HG03442 (cell line): Measurements from ENCODE around the gene HECW1.

Experiments used
- ATAC-seq: cut with Tn5 transposase; IDR thresholded peaks from one replicate; pipeline ENCODE4 v1.9.1; 2021; ENCODE audit warnings: mild to moderate bottlenecking, moderate library complexity; ENCODE audit not compliant: unreplicated experiment

HECW1 gene

DNA sequence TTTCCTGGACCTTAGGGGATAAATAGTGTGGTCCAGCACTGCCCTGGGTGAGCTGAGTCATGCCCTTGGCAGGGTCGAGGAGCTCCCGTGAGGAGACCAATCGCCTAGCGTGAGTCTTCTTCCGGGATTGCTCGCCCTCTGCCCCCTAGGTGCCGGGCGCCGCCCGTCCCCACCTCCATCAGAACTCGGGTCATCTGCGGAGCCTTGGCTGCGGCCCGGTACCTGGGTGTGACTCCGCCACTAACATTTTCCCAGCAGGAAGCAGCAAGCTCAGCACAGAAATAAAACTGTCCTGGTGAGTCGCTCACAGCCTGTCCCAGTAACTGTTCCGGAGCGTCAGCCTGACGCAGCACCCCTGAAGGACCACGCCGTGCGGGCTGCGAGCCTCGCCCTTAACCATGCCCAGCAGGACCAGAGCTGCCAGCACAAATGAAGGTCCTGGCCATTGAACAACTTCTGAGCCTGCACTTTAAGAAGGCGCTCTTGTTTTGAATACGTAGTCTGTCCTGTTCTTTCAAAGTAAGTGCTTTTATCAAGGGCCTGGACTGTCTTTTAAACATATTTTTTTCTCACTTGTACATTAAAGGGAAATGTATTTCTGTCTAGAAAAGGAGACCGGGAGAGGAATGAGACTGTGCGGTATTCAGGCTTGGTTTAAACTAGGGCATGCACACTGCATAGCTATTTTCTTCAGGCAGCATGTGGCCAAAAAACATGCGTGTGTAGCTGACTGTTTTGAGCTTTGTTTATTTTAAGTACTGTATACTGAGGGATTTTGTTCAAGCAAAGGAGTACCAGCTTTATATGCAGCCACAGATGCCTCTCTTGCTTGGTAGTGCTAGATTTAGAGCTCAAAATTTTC is 136.7 kb downstream of the HECW1 start:
- ATAC-seq: no peak

DNA sequence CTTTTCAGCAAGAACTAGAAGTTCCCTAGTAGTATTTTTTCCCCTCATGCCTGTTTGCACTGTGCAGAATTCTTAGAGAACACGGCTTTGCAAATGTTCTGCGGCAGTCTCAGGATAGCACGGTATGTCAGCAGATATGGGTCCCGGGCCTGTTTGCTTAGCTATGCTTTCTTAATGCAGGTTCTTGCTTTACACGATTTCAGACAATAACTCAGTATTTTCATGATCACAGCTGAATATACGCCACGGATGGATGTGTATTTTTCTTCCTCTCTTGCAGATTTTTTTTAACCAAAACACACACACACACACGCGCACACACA is 137.3 kb downstream of the HECW1 start:
- no peak for ATAC-seq

DNA sequence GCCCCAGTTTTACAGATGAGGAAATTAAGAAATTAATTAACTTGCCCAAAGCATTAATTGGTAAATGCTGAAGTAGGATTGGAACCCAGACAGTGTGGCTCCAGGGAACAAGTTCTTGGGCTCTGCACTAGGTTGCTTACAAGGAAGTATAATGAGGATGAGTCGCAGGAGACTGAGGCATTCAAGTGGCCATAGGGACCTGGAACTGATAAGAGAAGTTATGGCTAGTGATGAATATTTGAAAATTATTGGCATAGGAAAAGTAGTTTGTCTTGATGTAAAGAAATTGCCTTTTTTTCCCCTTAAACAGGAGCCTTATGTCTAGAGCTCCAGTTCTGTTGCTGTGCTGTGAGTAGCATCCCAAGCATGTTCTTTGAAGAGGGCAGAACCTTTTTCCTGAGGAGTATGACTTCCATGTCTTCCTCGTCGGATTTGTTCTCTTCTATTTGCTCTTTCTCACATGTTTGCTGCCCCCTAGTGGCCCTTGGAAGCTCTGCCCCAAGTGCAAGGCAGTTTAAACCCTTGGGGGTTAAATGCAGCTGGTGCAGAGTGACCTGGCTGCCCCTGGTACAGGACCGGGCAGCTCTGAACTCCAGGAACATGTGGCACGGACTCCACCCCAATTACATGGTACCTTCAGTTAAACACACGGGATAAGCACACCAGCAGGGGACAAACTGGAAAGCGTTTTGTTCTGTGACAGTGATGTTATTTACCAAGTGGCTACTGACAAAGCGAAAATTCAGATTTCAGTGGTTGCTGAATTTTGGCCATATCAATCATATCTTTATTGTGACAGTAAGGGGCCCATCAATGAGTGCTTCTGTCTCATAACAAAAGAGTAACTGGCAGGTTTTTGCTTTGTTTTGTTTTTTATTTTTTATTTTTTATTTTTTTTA is 148.8 kb downstream of the HECW1 start:
- ATAC-seq: peak; percentile 76

DNA sequence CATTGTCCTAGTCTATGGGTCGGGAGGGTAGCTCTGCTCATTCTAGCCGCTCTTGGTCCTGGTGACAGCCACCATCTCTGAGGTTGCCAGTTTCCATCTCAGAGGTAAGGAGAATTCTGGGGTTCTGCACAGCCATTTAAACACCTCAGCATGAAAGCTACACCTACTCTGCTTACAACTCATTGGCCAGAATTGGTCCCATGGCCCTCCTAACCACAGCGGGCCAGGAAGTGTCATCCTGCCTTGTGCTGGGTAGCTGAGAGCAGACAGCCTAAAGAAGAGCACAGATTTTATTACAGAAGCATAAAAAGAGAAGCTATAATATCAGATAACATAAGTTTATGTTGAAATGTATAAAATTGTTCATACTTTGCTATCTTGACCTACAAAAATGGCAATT is 152.7 kb downstream of the HECW1 start:
- ATAC-seq: no peak

DNA sequence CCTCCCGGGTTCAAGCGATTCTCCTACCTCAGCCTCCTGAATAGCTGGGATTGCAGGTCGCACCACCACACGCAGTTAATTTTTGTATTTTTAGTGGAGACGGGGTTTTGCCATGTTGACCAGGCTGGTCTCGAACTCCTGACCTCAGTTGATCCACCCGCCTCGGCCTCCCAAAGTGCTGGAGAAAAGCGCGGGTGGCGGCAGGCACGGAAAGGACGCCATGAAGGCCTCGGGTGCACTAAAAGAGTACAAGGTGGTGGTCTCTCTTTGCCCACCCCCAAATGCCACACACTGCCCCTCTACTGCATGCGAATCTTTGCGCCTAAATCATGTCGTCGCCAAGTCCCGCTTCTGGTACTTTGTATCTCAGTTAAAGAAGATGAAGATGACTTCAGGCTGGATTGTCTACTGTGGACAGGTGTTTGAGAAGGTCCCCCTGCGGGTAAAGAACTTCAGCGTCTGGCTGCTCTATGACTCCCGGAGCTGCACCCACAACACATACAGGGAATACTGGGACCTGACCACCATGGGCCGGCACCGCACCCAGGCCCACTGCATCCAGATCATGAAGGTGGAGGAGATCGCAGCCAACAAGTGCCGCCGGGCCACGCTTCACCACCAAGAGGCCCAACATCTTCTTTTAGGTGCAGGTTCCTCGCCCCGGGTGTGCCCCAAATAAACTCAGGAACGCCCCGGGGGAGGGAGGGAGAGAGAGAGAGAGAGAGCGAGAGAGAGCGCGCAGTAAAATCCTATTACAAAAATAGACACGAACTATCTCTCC is 161.7 kb downstream of the HECW1 start:
- ATAC-seq: no peak

DNA sequence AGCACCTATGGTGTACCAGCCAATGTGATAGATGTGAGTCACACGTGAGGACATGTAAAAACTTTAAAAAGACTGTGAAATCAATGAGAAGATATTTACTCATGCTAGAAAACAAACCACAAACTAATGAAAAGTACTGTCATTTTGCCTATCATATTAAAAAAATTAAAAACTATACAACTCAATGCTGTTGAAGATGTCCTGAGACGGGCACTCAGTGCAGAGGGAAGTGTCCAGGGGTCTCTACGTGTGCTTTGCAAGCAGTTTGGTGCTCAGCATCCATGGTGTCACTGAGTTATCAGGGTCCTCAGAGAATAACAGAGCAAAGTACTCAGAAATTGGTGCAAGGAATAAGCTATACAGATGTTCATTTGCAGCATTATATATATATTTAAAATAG is 162.3 kb downstream of the HECW1 start:
- ATAC-seq: no peak

DNA sequence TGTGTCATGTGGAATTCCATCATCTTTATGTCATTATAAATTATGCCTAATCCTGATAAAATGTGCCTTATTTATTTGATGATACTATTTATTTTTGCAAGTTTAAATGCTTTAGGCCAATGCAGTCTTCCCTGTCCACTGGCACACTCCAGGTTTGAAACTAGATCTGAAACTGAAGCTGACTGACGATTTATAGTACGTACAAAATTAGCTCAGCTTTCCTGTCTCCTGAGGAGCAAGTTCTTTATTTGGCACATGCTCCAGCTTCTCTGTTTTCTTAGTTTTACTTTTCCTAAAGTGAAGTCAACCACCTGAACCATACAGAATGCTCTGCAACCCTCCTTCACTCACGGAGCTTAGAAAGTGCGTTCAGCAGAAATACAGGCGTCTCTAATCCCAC is 164.1 kb downstream of the HECW1 start:
- no peak for ATAC-seq

DNA sequence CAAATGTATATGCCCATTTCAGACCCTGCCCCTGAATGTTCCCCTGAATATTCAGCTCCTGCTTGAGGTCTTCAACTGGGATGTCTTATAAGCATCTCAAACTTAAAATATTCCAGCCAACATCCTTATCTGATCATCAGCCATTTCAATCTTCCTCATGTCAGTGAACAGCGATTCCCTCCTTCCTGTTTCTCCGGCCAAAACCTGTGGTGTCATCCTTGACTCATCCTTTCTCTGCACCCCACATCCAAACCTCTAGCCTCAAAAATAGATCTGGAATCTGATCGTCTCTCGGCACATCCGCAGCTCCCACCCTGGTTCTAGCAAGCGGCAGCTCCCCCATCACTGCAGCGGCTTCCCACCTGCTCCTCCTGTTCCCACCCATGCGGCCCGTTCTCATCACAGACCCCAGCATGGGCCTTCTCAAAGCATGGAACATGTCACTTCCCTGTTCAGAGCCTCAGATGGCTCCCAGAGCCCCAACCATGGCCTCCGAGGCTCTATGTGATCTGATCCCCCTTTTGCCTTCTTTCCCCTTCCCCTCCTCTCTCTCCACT is 165.7 kb downstream of the HECW1 start:
- no peak for ATAC-seq

DNA sequence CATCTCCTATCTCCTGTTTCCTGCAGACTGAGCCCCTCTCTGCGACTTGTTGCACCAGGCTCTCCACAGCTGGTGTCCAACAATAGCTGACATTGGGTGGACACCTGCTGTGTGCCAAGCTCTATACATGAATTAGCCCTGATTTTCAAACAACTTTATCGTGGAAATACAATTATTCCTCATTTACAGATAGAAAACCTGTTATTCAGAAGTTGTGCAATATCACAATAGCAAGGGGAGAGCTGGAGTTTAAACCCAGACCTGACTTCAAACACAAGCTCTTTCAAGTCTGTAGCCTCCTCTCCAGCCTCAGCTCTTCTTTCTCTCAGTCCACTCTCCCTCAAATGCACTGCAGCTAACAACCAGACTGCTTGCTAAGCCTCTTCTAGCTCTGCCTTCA is 168.8 kb downstream of the HECW1 start:
- no peak for ATAC-seq

DNA sequence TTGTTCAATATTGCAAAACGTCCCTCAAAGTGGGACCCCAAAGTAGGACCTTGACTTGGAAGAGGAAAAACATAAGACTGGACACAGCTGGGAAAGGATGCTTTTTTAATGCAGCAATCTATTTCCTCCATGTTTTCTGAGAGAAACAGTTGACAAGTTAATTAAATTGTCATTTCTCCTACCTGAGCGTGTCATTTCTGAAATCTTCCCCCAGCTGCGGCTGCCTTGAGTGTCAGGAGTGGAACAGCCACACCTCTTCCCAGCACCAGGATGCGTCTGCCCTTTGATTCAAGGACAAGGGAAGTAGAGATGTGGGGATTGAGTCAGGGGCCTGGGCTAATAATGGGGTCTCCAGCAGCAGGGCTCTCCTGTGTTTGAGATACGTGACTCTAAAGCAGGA is 171.3 kb downstream of the HECW1 start:
- ATAC-seq: no peak

DNA sequence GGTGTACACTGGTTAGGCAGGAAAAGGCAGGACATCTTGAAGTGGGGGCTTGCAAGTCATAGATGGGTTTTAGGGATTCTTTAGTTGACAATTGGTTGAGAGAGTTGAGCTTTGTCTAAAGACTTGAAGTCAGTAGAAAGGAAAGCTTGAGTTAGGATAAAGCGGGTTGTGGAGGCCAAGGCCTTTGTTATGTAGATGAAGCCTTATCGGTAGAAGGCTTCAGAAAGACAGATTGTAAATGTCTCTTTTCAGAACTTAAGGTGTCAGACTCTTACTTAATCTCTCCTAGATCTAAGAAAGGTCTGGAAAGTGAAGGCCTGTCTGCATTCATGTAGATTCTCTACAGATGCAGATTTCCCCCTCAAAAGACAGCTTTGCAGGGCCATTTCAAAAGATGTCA is 177.4 kb downstream of the HECW1 start:
- ATAC-seq: no peak

DNA sequence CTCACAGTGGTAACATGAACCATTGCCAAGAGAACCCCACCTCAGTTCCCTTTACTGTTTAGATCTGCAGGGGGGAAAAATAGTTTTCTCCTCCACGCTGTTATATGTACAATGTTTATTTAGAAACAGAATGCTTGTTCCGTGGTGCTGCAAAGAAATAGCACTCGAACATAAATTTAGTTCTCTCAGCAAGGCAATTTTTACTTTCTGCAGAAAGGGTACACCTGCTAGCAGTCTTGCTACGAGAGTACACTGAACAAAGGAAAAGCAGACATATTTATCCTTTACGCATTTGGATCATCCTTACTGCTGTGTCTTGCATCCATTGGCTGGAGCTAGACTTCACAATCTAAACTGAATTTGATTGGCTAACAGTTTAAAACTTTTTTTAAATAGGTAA is 178.5 kb downstream of the HECW1 start:
- ATAC-seq: no peak

DNA sequence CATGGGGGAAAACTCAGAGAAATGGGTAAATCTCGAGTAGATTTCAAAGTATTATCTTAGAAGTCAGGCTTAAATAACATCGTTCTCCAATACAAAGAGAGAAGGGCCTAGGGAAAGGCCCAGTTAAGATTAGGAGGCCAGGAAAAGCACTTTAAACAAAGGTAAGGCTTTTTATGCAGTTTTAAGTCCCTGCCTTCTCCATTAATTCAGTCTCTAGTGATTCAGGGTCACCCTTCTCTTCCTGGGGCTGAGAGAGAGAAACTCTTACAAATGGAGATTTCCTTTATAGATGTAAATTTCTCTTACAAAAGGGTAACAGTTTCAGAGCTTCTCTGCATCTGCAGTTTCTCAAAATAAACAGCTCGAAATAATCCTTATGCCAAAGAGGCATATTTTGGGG is 179.3 kb downstream of the HECW1 start:
- no peak for ATAC-seq

DNA sequence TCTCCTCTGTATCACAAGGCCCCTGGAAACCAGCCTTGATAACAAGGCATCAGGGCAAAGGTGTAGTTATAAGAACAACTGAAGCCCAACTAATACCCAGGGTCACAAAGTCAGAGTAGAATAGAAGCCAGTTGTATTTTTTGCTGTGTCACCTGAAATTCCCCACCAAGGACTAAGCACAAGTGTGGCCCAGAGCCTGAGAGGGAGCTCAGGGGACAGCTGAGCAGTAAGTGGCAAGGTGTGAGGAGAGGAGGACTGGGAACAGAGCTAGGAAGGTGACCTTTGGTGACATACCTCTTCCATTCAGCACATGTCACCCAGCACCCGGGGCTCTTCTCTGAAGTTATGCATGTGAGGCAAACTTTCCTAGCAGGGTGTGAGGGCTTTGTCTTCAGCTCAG is 179.9 kb downstream of the HECW1 start:
- no peak for ATAC-seq

DNA sequence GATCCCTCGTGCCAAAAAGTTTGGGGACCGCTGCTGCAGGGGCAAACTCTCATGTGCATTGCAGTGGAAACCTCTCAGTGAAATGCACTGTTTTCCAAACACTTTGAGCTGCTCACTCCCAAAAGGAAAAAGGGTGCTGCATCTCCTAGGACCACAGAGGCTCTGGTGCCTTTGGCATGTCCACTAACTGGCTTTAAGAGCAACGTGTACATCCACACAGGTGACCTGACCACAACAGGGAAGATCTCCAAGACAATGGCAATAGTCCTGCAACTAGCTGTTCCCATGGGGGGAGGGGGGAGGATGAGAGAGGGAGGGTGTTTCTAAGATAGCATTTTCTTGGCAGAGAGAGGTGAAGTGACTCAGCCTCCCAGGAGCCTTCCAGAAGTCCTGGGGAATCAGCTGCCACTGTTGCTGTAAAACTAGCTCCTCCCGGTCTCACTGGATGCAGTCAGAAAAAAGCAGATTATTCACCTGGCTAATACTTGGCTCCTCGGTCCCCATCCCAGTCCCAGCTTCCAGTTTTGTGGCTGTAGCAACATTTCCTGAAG is 181.7 kb downstream of the HECW1 start:
- no peak for ATAC-seq

DNA sequence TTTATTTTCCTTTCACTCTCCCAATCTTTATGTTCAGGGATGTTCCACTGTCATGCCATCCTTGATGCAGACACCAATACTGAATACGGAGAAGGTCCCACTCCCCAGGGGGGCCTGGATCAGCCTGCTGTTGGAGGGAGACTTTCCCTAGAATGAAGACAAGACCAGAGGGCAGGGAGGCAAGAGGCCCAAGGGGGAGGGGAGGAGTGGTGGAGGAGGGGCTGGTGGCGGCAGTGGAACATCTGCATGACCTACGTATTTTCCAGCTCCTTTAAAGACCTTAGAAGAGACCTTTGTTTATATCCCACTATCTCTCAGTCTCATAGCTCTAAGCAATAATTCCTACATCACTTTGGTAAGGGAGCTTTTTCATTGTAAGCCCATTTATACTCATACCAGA is 183.0 kb downstream of the HECW1 start:
- ATAC-seq: no peak

DNA sequence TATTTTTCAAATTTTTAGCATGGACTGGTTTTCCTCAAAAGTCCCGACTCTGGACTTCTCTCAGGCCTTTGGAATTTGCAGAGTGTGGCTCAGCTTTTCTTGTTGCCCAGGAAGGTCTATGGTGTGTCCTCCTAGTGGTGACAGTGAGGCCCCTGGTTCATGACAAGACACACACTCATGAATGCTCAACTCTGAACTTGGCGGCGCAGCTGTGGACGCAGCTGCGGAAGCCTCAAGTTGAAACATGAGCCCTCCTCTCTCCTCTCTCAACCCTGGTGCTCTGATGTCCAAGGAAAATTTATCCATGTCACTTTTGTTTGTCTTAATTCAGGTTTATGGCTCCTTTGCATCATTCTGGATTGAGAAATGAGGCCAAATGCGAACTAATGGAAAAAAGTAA is 183.9 kb downstream of the HECW1 start:
- no peak for ATAC-seq

DNA sequence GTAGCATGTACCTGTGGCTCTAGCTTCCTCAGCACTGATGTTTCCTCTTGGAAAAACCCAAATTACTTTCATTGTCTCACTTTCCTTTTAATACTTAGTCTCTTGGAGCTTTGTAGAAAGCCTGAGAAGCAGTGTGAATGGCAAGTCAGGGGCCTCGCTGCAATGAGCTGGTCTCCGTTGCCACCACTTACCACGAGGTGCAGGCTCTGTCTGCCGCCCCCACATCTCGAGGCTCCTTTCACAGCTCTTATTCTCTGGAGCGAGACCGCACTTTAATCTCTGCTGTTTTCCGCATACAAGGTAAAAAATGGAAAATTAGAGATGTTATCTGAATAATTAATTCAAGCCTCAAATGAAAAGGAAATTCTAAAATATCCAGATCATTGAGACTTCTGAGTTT is 186.2 kb downstream of the HECW1 start:
- no peak for ATAC-seq

DNA sequence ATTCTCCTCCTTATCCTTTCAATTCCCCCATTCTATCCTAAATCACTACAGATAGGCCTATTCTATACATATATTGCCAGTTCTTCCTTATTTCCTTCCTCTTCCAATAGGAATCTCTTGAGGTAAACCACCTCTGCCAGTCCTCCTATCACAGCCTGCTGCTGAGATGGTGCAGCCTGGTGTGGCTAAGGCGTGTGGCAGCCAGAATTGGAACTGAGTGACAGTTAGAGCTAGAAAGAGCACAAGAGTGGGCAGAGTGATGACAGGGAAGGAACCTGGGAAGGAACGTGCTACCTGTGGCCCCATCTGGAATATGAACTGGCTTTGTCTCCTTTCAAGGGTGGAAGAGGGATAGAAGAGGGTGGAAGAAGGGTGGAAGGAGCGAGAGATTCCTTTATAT is 187.7 kb downstream of the HECW1 start:
- ATAC-seq: no peak

DNA sequence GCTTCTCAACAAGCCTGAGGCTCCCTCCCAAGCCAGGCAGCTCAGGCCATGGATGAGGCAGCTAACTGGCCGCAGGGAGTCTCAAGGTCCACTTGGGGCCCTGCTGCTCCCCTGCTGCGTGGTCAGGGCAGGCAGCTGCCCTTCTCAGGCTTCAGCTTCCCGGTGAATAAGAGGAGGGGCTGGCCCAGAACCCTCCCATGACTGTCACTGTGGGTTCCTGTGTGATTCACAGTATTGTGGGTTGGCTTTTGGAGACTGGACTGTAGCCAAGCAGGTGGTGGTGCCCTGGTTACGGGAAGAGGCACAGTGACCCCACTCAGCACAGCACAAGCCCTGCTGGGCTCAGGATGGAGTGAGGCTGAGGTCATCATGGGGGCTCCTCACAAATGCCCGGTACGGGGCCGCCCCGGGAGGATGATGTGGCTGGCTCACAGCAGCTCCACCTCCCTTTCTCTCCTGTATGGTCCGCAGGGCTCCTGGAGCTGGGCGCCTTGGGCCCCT is 189.8 kb downstream of the HECW1 start:
- ATAC-seq: no peak
